HepG2 (cell line): ENCODE data around the gene BRIP1. TPM values are rescaled to one million over a fixed set of nuclear protein-coding genes. Genes with fewer than 3 reads are reported as not detected.

Experiments
- ATAC-seq: fragments of 200-7000 bp; cut with Tn5 transposase; 3 replicates; pipeline ENCODE4 v1.9.1; 2020; ENCODE audit warnings: mild to moderate bottlenecking, moderate library complexity
- BruUV-seq: library from RNA; stranded (reverse); fragments of 400-500 nt; replicated peaks from 2 replicates; lab custom pipeline; 2021; lab: Mats Ljungman, UMichigan
- CTCF ChIA-PET: fragments of 300-600 bp; formaldehyde crosslinking; extraction: SDS; loops from one replicate; lab custom pipeline; 2021; ENCODE audit warnings: low total read pairs, inconsistent platforms, low intra/inter-chr PET ratio; lab: Yijun Ruan, JAX
- POLR2A ChIA-PET: fragments of 350-600 bp; sonication (Branson Sonifier 250); formaldehyde crosslinking; loops from one replicate; lab custom pipeline; 2020; ENCODE audit warnings: antibody characterized with exemption, inconsistent platforms; lab: Yijun Ruan, JAX
- DNase-seq: peaks from one replicate; pipeline ENCODE4 v3.0.0-alpha.2; 2015; ENCODE audit warnings: low spot score
- FAIRE-seq: peaks from 3 replicates; lab custom pipeline; 2011; peaks lifted over from hg19 to GRCh38; lab: Jason Lieb, UNC
- H2AFZ ChIP-seq: one replicate; pipeline ENCODE4 v1.6.1; 2011; ENCODE audit warnings: low read length, inconsistent platforms
- H3K27ac ChIP-seq: fragments of 300-600 bp; 3 replicates; pipeline ENCODE4 v1.8.0; 2011; ENCODE audit warnings: mixed run types, mild to moderate bottlenecking, mixed read lengths, low read length, inconsistent platforms; ENCODE audit not compliant: insufficient read depth; ENCODE audit errors: extremely low read length
- H3K27me3 ChIP-seq, 2 experiments: fragments of 200-600 bp in 1 of 2; 2 replicates in 1 of 2; 3 replicates in 1 of 2; pipeline versions ENCODE4 v1.6.0 to v1.8.0; 2011; ENCODE audit warnings: low read length in 2 of 2, mild to moderate bottlenecking in 2 of 2, moderate library complexity in 2 of 2, inconsistent platforms in 1 of 2; ENCODE audit not compliant: insufficient read depth in 2 of 2, control insufficient read depth in 1 of 2
- H3K36me3 ChIP-seq, 2 experiments: fragments of 200-600 bp in 1 of 2; replicated peaks in 1 of 2; 2 replicates in 1 of 2; 3 replicates in 1 of 2; pipeline versions ENCODE4 v1.5.1 to v1.8.0; 2011; ENCODE audit warnings: low read length in 2 of 2, inconsistent platforms in 1 of 2; ENCODE audit not compliant: insufficient read depth in 2 of 2, control insufficient read depth in 1 of 2
- H3K4me1 ChIP-seq: 2 replicates; pipeline ENCODE4 v1.5.1; 2012; ENCODE audit warnings: low read length, inconsistent platforms; ENCODE audit not compliant: insufficient read depth
- H3K4me2 ChIP-seq: 2 replicates; pipeline ENCODE4 v1.6.0; 2011; ENCODE audit warnings: low read depth, low read length, inconsistent platforms
- H3K4me3 ChIP-seq, 3 experiments: fragments of 200-600 bp in 1 of 3; sonication (generic), shearing (Covaris generic) in 1 of 3; replicated peaks in 1 of 3; 2 replicates each; pipeline ENCODE4 v1.5.1; 2011 to 2016; ENCODE audit warnings: low read length in 3 of 3, inconsistent platforms in 2 of 3, low read depth in 2 of 3, mild to moderate bottlenecking in 2 of 3, control low read depth in 1 of 3, mixed read lengths in 1 of 3; ENCODE audit not compliant: insufficient read depth in 1 of 3
- H3K79me2 ChIP-seq: one replicate; pipeline ENCODE4 v1.6.1; 2011; ENCODE audit warnings: low read length, inconsistent platforms; ENCODE audit not compliant: insufficient read depth
- H3K9ac ChIP-seq: 2 replicates; pipeline ENCODE4 v1.6.0; 2011; ENCODE audit warnings: mild to moderate bottlenecking, low read depth, low read length, inconsistent platforms; ENCODE audit not compliant: insufficient read depth
- H3K9me3 ChIP-seq: 2 replicates; pipeline ENCODE4 v1.5.1; 2012; ENCODE audit warnings: mild to moderate bottlenecking, low read length
- H4K20me1 ChIP-seq: 2 replicates; pipeline ENCODE4 v1.6.0; 2011; ENCODE audit warnings: inconsistent platforms, mild to moderate bottlenecking, low read length, moderate library complexity; ENCODE audit not compliant: insufficient read depth
- ESRRA ChIP-seq: sonication (generic); formaldehyde crosslinking; IDR thresholded peaks from 2 replicates; pipeline ENCODE4 v1.5.1; 2020; ENCODE audit warnings: mild to moderate bottlenecking, low read depth, missing genetic modification reagents
- GABPA ChIP-seq, 2 experiments: IDR thresholded peaks; 2 replicates each; pipeline ENCODE4 v1.6.1; 2011 to 2016; ENCODE audit warnings: low read depth in 2 of 2, low read length in 1 of 2, missing biosample characterization in 1 of 2, missing genetic modification characterization in 1 of 2
- HNRNPL ChIP-seq: fragments of 200-400 bp; formaldehyde crosslinking; IDR thresholded peaks from 2 replicates; pipeline ENCODE4 v1.6.1; 2017; ENCODE audit warnings: mild to moderate bottlenecking, low read depth, low read length
- LCORL ChIP-seq, 2 experiments: fragments of 450-650 bp in 1 of 2; sonication (generic) in 1 of 2; formaldehyde crosslinking in 1 of 2; IDR thresholded peaks; 2 replicates each; pipeline versions ENCODE4 v1.5.0 to v1.6.1; 2017 to 2020; ENCODE audit warnings: antibody characterized with exemption in 1 of 2, missing genetic modification reagents in 1 of 2
- PCBP1 ChIP-seq: fragments of 200-400 bp; formaldehyde crosslinking; IDR thresholded peaks from 2 replicates; pipeline ENCODE4 v1.6.1; 2017; ENCODE audit warnings: mild to moderate bottlenecking, low read depth, low read length, borderline replicate concordance
- RAD21 ChIP-seq: fragments of 450-650 bp; formaldehyde crosslinking; IDR thresholded peaks from 2 replicates; pipeline ENCODE4 v1.5.0; 2020; ENCODE audit warnings: mild to moderate bottlenecking
- TBX2 ChIP-seq: sonication (generic); formaldehyde crosslinking; IDR thresholded peaks from 2 replicates; pipeline ENCODE4 v1.5.0; 2020; ENCODE audit warnings: missing genetic modification reagents, mild to moderate bottlenecking, borderline replicate concordance
- TFAP4 ChIP-seq: sonication (generic); IDR thresholded peaks from 2 replicates; pipeline ENCODE4 v1.6.1; 2016; ENCODE audit warnings: low read depth, borderline replicate concordance
- ZBTB43 ChIP-seq: sonication (generic); formaldehyde crosslinking; conservative IDR thresholded peaks from 2 replicates; pipeline ENCODE4 v1.4.0; 2020; ENCODE audit warnings: missing genetic modification reagents
- ZNF10 ChIP-seq: sonication (generic); formaldehyde crosslinking; IDR thresholded peaks from 2 replicates; pipeline ENCODE4 v1.4.0; 2020; ENCODE audit warnings: mild to moderate bottlenecking, low read depth, missing genetic modification reagents, borderline replicate concordance
- ZNF33A ChIP-seq: sonication (generic); formaldehyde crosslinking; IDR thresholded peaks from 2 replicates; pipeline ENCODE4 v1.5.1; 2020; ENCODE audit warnings: missing genetic modification reagents, mild to moderate bottlenecking, moderate library complexity, borderline replicate concordance
- ZNF720 ChIP-seq: sonication (generic); formaldehyde crosslinking; IDR thresholded peaks from 2 replicates; pipeline ENCODE4 v1.4.0; 2020; ENCODE audit warnings: missing genetic modification reagents
- WGBS: methylation state at CpG from one replicate; pipeline ENCODE4 v1.1.6; 2017; ENCODE audit warnings: low lambda C conversion rate; 5-methylcytosine and 5-hydroxymethylcytosine counted together
- in situ Hi-C: cut with HindIII; loops from 2 replicates; pipeline ENCODE4 v1.10.0; 2017; ENCODE audit warnings: low pct_unique_long_range_greater_than_20kb; ENCODE audit not compliant: extremely low pct_ligation_motif_present
- intact Hi-C: fragments of 100-400 bp; cut with micrococcal nuclease; formaldehyde crosslinking; loops from one replicate; pipeline ENCODE4 v1.10.0; 2022; ENCODE audit not compliant: unreplicated experiment
- polyA plus RNA-seq, 8 experiments: library from polyadenylated mRNA; depleted of rRNA in 3 of 8; stranded (reverse) in 7 of 8; unstranded in 1 of 8; fragments of >200 nt; fragmentation: Illumina TruSeq in 4 of 8; extraction: Trizol in 4 of 8; gene quantifications; 2 replicates each; pipeline versions ENCODE4 v1.2.1 to v1.2.3, GENCODE V29; 2011 to 2016; ENCODE audit warnings: low read depth in 4 of 8, missing spikeins in 1 of 8, mixed read lengths in 1 of 8; ENCODE audit not compliant: insufficient read depth in 1 of 8
- total RNA-seq, 5 experiments: library from RNA; depleted of rRNA; stranded (reverse); fragments of >200 nt; fragmentation: Illumina TruSeq; extraction: Trizol; gene quantifications; 2 replicates each; pipeline ENCODE4 v1.2.3, GENCODE V29; 2016; ENCODE audit warnings: low read depth in 1 of 5

The BRIP1 gene
- total and polyA plus RNA-seq, 2 of the 13 experiments (the other 11 are each of a cell fraction or from before 2014, with no cell fraction given): 3.8 to 27.7 TPM

- no peak for FAIRE-seq
- no peak overlapping the region for H3K9ac ChIP-seq
- TF ChIP-seq PCBP1 (no peak), TFAP4 (no peak), RAD21 (CRISPR knock-in tag) (no peak), ESRRA (no peak), LCORL (IDR thresholded peaks at IDR 0.05) (no peak), LCORL (CRISPR knock-in tag; IDR thresholded peaks at IDR 0.05) (no peak), ZNF33A (CRISPR knock-in tag) (no peak), ZNF10 (CRISPR knock-in tag) (no peak), TBX2 (CRISPR knock-in tag) (no peak), HNRNPL (no peak), ZBTB43 (CRISPR knock-in tag) (no peak), GABPA (IDR thresholded peaks at IDR 0.05; ENCODE audit: low read depth, low read length) (no peak), GABPA (CRISPR knock-in tag; IDR thresholded peaks at IDR 0.05; ENCODE audit: low read depth) (no peak), ZNF720 (CRISPR knock-in tag) (no peak)
- intact Hi-C loops (no loop called here), in situ Hi-C loops (no loop called here)
- WGBS: 98% methylated on average over 2 of the region's 2 CpGs
- no peak overlapping the region for H3K27ac ChIP-seq
- ATAC-seq: no peak
- H3K4me1 ChIP-seq: no peaks in the 10 kb centered on the region
- H3K4me3 ChIP-seq: no peak overlapping the region
- H3K9me3 ChIP-seq: peaks cover 8% of the 10 kb centered on the region; the same call in 1 of the 2 replicates
- peaks cover 3 to 9% of the 10 kb centered on the region in 2 experiments; a peak in 3 of 5 replicates for H3K36me3 ChIP-seq
- no TSS peak for BruUV-seq
- H4K20me1 ChIP-seq: no peaks in the 10 kb centered on the region
- no peak overlapping the region for H2AFZ ChIP-seq
- no peak overlapping the region for H3K4me2 ChIP-seq
- H3K79me2 ChIP-seq: no peaks in the 10 kb centered on the region
- H3K27me3 ChIP-seq: no peaks in the 10 kb centered on the region
- ChIA-PET POLR2A (no interaction called here), CTCF (no interaction called here)
- DNase-seq: no peak
These were observed 96.8 kb downstream of the BRIP1 start for GRCh38 chr17:61766520-61766919.
